ENCODE results near the gene SLCO3A1. TPM values are rescaled to one million over a fixed set of nuclear protein-coding genes. Genes with fewer than 3 reads are reported as not detected.

SLCO3A1 gene
- total and polyA plus RNA-seq, 9 donors: 1.7 to 8.6 (median 4.5) TPM

DNA sequence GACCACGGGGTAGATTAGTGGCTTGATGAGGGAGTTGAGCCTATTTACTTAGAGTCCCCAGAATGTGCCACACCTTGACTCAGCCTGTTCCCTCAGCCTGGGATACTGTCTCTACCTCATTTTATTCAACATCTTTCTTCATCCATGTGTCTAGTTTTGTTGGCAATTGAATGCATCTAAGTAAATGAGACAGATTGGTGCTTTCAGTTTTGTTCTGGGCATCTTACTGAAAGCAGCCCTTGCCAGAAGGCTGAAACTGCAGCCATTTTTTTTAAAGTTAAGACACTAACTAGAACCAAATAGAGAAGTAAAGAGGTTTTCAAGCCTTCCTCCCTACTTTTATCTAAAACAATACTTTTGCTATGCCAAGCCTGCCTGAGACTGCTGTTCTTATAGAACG, 246.8 kb downstream of the SLCO3A1 start:
- H3K4me1 ChIP-seq (ENCODE audit: control insufficient read depth, insufficient read depth, low read length): peaks cover 10% of the 10 kb centered on the region
- no CpG with 5 or more reads among the region's 2 CpGs for WGBS (ENCODE audit: insufficient coverage)

DNA sequence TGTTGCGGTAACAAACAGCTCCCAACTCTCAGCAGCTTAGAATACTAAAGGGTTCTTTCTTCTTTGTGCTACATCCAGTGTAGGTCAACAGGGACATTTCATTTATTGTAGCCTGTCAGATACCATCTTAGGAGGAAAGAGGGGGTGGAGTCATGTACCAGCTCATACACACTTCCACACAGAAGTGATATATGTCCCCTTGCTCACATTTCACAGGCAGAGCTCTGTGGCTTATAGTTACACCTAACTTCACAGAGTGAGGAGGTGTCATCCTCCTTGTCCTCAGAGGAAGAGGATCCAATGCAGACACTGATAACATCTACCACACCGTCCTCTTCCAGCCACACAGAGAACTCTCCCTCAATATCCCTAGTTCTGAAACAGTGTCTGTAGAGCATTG, 247.2 kb downstream of the SLCO3A1 start:
- no peaks in the 10 kb centered on the region for H3K36me3 ChIP-seq (ENCODE audit: control insufficient read depth, insufficient read depth, low read length)
- peaks cover 14% of the 10 kb centered on the region for H3K4me1 ChIP-seq (ENCODE audit: control insufficient read depth, insufficient read depth, low read length)
- H3K27ac ChIP-seq (ENCODE audit: low read length): no peak overlapping the region
- H3K27me3 ChIP-seq (ENCODE audit: control insufficient read depth, insufficient read depth, low read length): no peaks in the 10 kb centered on the region
- no peaks in the 10 kb centered on the region for H3K9me3 ChIP-seq (replicated peaks; ENCODE audit: control insufficient read depth, low read depth, low read length)
- no peak for DNase-seq
- H3K4me3 ChIP-seq (ENCODE audit: low read length): no peak overlapping the region
- WGBS (ENCODE audit: insufficient coverage): no CpG with 5 or more reads among the region's 2 CpGs

More for the DNA sequence above, 246.8 kb downstream of the SLCO3A1 start:
- Histone ChIP-seq H3K9me3 (replicated peaks; ENCODE audit: control insufficient read depth, low read depth, low read length) (no peaks in the 10 kb centered on the region), H3K36me3 (ENCODE audit: control insufficient read depth, insufficient read depth, low read length) (no peaks in the 10 kb centered on the region), H3K27ac (ENCODE audit: low read length) (no peak overlapping the region), H3K4me3 (ENCODE audit: low read length) (no peak overlapping the region), H3K27me3 (ENCODE audit: control insufficient read depth, insufficient read depth, low read length) (no peaks in the 10 kb centered on the region)
- DNase-seq: no peak

GRCh38 chr15:92101708-92102394, 248.3 kb downstream of the SLCO3A1 start:
- WGBS (ENCODE audit: insufficient coverage): 83% methylated on average over 8 of the region's 9 CpGs

DNA sequence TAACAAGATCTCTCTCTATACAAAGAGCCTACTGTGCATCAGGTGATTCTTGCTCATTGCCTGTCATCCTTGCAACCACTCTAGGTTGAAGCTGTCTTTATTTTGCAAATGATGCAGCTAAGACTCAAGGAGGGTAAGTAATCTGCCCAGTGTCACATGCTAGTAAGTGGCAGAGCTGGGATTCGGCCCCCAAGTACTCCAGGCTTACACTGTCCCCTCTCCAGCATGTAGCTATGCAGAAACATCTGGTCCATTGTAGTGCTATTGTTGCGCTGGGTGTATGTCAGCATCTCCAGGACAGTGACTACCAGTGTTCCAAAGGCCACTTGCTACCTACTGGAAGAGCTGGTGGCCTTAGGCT, 248.9 kb downstream of the SLCO3A1 start:
- no peaks in the 10 kb centered on the region for H3K9me3 ChIP-seq (replicated peaks; ENCODE audit: control insufficient read depth, low read depth, low read length)
- peaks cover 14% of the 10 kb centered on the region for H3K4me1 ChIP-seq (ENCODE audit: control insufficient read depth, insufficient read depth, low read length)
- peaks cover 2% of the 10 kb centered on the region for H3K27me3 ChIP-seq (ENCODE audit: control insufficient read depth, insufficient read depth, low read length)
- no peaks in the 10 kb centered on the region for H3K36me3 ChIP-seq (ENCODE audit: control insufficient read depth, insufficient read depth, low read length)
- H3K4me3 ChIP-seq (ENCODE audit: low read length): no peak overlapping the region
- DNase-seq: no peak
- WGBS (ENCODE audit: insufficient coverage): 94% methylated on average over 2 of the region's 2 CpGs
- no peak overlapping the region for H3K27ac ChIP-seq (ENCODE audit: low read length)

More at GRCh38 chr15:92101708-92102394, 248.3 kb downstream of the SLCO3A1 start:
- Histone ChIP-seq H3K36me3 (ENCODE audit: control insufficient read depth, insufficient read depth, low read length) (no peaks in the 10 kb centered on the region), H3K27ac (ENCODE audit: low read length) (no peak overlapping the region), H3K4me1 (ENCODE audit: control insufficient read depth, insufficient read depth, low read length) (peaks cover 14% of the 10 kb centered on the region), H3K27me3 (ENCODE audit: control insufficient read depth, insufficient read depth, low read length) (peaks cover 2% of the 10 kb centered on the region), H3K4me3 (ENCODE audit: low read length) (no peak overlapping the region), H3K9me3 (replicated peaks; ENCODE audit: control insufficient read depth, low read depth, low read length) (no peaks in the 10 kb centered on the region)
- DNase-seq: no peak

DNA sequence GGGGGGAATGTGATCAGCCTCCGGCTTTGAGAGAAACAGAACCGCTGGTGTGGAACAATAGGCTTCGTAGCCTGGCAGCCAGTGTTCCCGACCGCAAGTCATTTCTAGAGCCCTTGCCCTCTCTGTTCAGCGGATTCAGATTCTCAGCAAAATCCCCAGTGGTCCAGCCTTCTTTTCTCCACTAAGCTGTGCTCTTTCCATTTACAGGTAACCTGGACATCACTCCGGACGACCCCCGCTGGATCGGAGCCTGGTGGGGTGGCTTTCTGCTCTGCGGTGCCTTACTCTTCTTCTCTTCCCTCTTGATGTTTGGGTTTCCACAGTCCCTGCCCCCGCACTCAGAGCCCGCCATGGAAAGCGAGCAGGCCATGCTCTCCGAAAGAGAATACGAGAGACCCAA, 250.6 kb downstream of the SLCO3A1 start:
- Histone ChIP-seq H3K36me3 (ENCODE audit: control insufficient read depth, insufficient read depth, low read length) (no peaks in the 10 kb centered on the region), H3K27ac (ENCODE audit: low read length) (no peak overlapping the region), H3K4me3 (ENCODE audit: low read length) (no peak overlapping the region), H3K27me3 (ENCODE audit: control insufficient read depth, insufficient read depth, low read length) (peaks cover 4% of the 10 kb centered on the region), H3K9me3 (replicated peaks; ENCODE audit: control insufficient read depth, low read depth, low read length) (no peaks in the 10 kb centered on the region), H3K4me1 (ENCODE audit: control insufficient read depth, insufficient read depth, low read length) (peaks cover 6% of the 10 kb centered on the region)
- DNase-seq: no peak
- 91% methylated on average over 15 of the region's 16 CpGs for WGBS (ENCODE audit: insufficient coverage)

GRCh38 chr15:92105611-92106010, 252.1 kb downstream of the SLCO3A1 start:
- no peak for DNase-seq
- Histone ChIP-seq H3K4me3 (ENCODE audit: low read length) (no peak overlapping the region), H3K27ac (ENCODE audit: low read length) (no peak overlapping the region), H3K27me3 (ENCODE audit: control insufficient read depth, insufficient read depth, low read length) (peaks cover 4% of the 10 kb centered on the region), H3K36me3 (ENCODE audit: control insufficient read depth, insufficient read depth, low read length) (no peaks in the 10 kb centered on the region), H3K4me1 (ENCODE audit: control insufficient read depth, insufficient read depth, low read length) (peaks cover 11% of the 10 kb centered on the region), H3K9me3 (replicated peaks; ENCODE audit: control insufficient read depth, low read depth, low read length) (no peaks in the 10 kb centered on the region)
- WGBS (ENCODE audit: insufficient coverage): 51% methylated on average over 9 of the region's 10 CpGs

DNA sequence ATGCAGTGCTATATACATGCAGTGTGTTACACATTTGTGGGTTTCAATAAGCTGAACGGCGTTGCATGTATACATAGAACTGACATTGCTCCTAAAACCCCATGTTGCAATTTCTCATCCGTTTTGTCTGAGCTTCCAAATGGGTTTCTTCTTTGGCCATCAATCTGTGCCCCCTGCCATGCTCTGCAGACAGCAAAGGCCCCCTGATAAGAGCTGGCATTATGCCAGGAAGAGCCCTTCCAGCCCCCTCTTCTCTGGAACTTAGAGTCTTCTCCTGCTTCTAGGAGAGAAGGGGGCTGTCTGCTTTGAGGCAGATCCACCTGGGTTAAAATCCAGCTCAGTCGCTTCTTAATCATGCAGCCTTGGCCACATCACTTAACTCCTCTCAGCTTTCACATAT, 254.0 kb downstream of the SLCO3A1 start:
- Histone ChIP-seq H3K4me3 (ENCODE audit: low read length) (no peak overlapping the region), H3K4me1 (ENCODE audit: control insufficient read depth, insufficient read depth, low read length) (peaks cover 11% of the 10 kb centered on the region), H3K9me3 (replicated peaks; ENCODE audit: control insufficient read depth, low read depth, low read length) (no peaks in the 10 kb centered on the region), H3K36me3 (ENCODE audit: control insufficient read depth, insufficient read depth, low read length) (no peaks in the 10 kb centered on the region), H3K27ac (ENCODE audit: low read length) (no peak overlapping the region), H3K27me3 (ENCODE audit: control insufficient read depth, insufficient read depth, low read length) (peaks cover 4% of the 10 kb centered on the region)
- WGBS (ENCODE audit: insufficient coverage): 38% methylated on average over 1 of the region's 4 CpGs
- DNase-seq: no peak

DNA sequence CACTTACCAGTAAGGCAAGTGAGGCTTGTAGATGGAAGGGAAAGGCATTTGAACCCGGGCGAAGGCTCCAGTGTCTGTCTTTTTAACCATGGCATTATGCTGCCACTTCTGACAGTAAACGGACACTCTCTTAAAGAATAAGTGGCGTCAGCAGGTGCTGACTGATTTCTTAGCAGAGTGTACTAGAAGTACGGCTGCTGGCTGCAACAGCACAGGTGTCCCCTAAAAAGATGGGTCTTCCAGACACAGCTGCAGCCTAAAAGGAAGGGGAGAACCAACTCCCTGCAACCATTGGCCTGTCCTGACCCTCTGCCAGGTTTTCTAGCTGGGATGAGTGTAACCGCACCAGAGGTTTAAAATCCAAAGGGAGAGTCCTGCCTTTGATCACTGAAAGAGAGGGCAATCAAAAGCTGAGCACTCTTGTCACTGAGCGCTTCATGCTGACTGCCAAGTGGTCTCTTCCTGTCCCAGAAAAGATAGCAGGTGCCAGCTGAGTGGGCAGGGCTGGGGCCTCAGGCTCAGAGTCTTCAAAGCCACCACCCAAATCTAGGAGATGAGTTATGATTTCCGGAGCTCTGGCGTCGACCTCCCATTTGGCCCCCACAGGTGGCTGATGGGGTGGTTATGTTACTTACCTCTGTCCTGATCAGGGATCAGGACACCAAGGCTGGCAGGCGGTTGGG, 255.8 kb downstream of the SLCO3A1 start:
- Histone ChIP-seq H3K27ac (ENCODE audit: low read length) (no peak overlapping the region), H3K36me3 (ENCODE audit: control insufficient read depth, insufficient read depth, low read length) (no peaks in the 10 kb centered on the region), H3K4me3 (ENCODE audit: low read length) (no peak overlapping the region), H3K9me3 (replicated peaks; ENCODE audit: control insufficient read depth, low read depth, low read length) (no peaks in the 10 kb centered on the region), H3K4me1 (ENCODE audit: control insufficient read depth, insufficient read depth, low read length) (peaks cover 11% of the 10 kb centered on the region), H3K27me3 (ENCODE audit: control insufficient read depth, insufficient read depth, low read length) (peaks cover 4% of the 10 kb centered on the region)
- DNase-seq: no peak
- WGBS (ENCODE audit: insufficient coverage): 67% methylated on average over 9 of the region's 11 CpGs

DNA sequence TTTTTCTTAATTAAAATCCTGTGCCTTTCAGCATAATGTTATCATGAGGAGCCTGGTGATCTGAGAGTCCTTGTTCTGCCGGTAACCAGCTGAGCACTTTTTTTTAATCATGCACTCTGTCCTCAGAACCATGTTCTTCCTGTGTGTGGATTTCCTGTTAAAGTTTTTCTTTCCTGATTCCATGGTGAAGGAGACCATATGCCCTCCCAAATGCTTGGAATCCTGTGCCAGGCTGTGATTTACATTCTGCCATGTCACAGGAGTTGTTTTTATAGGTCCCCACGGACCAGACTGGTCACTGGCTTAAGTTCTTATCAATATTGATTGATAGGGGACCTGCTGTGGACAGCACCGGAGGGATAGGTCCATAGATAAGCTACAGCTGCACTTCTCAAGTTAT, 257.8 kb downstream of the SLCO3A1 start:
- Histone ChIP-seq H3K36me3 (ENCODE audit: control insufficient read depth, insufficient read depth, low read length) (no peaks in the 10 kb centered on the region), H3K4me3 (ENCODE audit: low read length) (no peak overlapping the region), H3K27ac (ENCODE audit: low read length) (no peak overlapping the region), H3K9me3 (replicated peaks; ENCODE audit: control insufficient read depth, low read depth, low read length) (no peaks in the 10 kb centered on the region), H3K27me3 (ENCODE audit: control insufficient read depth, insufficient read depth, low read length) (peaks cover 4% of the 10 kb centered on the region), H3K4me1 (ENCODE audit: control insufficient read depth, insufficient read depth, low read length) (peaks cover 7% of the 10 kb centered on the region)
- DNase-seq: no peak
- WGBS (ENCODE audit: insufficient coverage): 35% methylated on average over 2 of the region's 3 CpGs

GRCh38 chr15:92111751-92112150, 258.2 kb downstream of the SLCO3A1 start:
- 80% methylated on average over 1 of the region's 1 CpG for WGBS (ENCODE audit: insufficient coverage)

More at GRCh38 chr15:92111751-92112150, 258.2 kb downstream of the SLCO3A1 start:
- DNase-seq: no peak
- Histone ChIP-seq H3K27ac (ENCODE audit: low read length) (no peak overlapping the region), H3K27me3 (ENCODE audit: control insufficient read depth, insufficient read depth, low read length) (peaks cover 2% of the 10 kb centered on the region), H3K4me3 (ENCODE audit: low read length) (no peak overlapping the region), H3K9me3 (replicated peaks; ENCODE audit: control insufficient read depth, low read depth, low read length) (no peaks in the 10 kb centered on the region), H3K4me1 (ENCODE audit: control insufficient read depth, insufficient read depth, low read length) (peaks cover 7% of the 10 kb centered on the region), H3K36me3 (ENCODE audit: control insufficient read depth, insufficient read depth, low read length) (no peaks in the 10 kb centered on the region)
